ENCODE results near the gene RNU6-7. TPM values are rescaled to one million over a fixed set of nuclear protein-coding genes. Genes with fewer than 3 reads are reported as not detected.

RNU6-7 gene
- not detected in 2 replicates for total RNA-seq

DNA sequence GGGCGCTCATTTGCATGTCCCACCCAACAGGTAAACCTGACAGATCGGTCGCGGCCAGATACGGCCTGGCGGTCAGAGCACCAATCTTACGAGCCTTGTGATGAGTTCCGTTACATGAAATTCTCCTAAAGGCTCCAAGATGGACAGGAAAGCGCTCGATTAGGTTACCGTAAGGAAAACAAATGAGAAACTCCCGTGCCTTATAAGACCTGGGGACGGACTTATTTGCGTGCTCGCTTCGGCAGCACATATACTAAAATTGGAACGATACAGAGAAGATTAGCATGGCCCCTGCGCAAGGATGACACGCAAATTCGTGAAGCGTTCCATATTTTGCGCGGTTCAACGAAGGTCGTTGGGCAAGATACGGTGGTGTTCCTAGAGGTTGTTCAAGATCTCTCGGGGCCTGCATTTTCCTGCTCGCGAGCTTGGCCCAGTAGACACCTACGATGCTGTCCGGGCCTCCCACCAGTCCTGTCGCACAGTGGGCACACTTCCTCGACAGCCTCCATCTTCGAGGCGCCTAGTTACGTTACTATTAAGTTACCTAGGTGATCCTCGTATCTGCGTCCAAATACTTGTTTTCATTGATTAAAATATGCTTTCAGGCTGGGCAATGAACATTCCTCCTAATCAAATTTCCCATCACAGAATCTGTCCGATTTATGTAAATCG lies at the start of gene RNU6-7:
Gene RNU6-7 (plus strand): TSS at position 230 of the 675 bp plus-strand sequence.

GRCh38 chr14:32202998-32203882 lies 1.4 kb downstream of the RNU6-7 start, which contains the start of gene RNU6-8:
Gene RNU6-8, minus strand, starts transcription at chr14:32203269.

Small RNA genes lying within 50 kb of the gene (small RNA-seq; reads per million reads assigned to genes)
- 0.49 reads per million, percentile 26 among the genes with 10 or more reads in this experiment for gene RNU6-7
- 10.4 reads per million, percentile 95 among the genes with 10 or more reads in this experiment for gene RNU6-8

Other genes with a start within 250 kb of the RNU6-7 start
- 184 and 198 TPM in 2 replicates for gene ARHGAP5, start 124.7 kb upstream of the RNU6-7 start, total RNA-seq
- not detected in 2 replicates for gene RNU6-8, start 1.2 kb downstream of the RNU6-7 start, total RNA-seq
- gene AKAP6, start 127.3 kb downstream of the RNU6-7 start, total RNA-seq, result 2.5 and 2.7 TPM in 2 replicates

All from placental epithelial cell (primary cell).